Pulmonary artery endothelial cell (primary cell): Measurements from ENCODE around the gene ZNF526. TPM values are rescaled to one million over a fixed set of nuclear protein-coding genes. Genes with fewer than 3 reads are reported as not detected.

Experiments used
- DNase-seq: peaks from one replicate; pipeline ENCODE4 v3.0.0-alpha.2; 2011; ENCODE audit warnings: low read depth, low spot score
- total RNA-seq: library from RNA; depleted of rRNA; stranded (reverse); fragments of >200 nt; gene quantifications from 2 replicates; pipeline ENCODE4 v1.2.3, GENCODE V29; 2014

The ZNF526 gene
- total RNA-seq, result 8.0 and 10.1 TPM in 2 replicates

- peak; percentile 87 for DNase-seq
Observed at GRCh38 chr19:42219812-42220750, at the start of gene ZNF526. TSS of gene ZNF526 (plus strand) at chr19:42220312. CDS start at chr19:42224404, 4,092 bp downstream.

DNA sequence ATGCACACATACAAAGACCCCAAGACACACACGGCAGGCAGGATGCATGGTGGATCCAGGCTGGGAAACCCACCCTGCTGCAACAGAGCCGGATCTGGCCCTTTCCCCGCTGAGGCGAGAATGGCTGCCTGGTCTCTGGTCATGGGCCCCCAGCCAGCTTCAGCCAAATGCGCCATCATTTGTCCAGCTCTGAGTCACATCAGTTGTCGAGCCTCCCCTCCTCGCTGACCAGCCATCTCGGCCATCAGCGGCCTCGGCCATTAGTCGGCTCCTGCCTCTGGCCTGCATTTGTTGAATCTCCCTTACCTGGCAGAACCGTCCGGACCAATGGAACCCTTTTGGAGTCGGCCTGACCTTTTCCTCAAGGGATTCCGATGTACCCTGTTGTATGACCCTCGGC, 49.4 kb upstream of the ZNF526 start:
- no peak for DNase-seq

DNA sequence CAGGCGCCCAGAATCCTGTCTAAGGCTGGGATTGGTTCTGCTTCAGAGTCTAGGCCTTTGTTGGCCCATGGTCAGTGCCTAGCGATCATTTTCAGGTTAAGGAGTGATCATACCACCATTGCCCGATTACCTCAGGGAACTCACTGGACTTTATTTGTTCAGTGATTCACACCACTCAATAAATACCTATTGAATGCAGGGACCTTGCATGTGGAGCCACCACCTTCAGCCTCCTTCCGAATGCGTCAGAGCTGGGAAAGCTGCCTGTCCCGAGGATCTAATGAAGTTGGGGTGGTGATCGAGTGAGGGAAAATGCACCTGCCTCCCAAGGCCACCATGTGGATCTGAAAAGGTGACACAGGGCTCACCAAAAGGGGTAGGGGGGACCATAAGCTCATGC, 47.9 kb upstream of the ZNF526 start:
- no peak for DNase-seq

DNA sequence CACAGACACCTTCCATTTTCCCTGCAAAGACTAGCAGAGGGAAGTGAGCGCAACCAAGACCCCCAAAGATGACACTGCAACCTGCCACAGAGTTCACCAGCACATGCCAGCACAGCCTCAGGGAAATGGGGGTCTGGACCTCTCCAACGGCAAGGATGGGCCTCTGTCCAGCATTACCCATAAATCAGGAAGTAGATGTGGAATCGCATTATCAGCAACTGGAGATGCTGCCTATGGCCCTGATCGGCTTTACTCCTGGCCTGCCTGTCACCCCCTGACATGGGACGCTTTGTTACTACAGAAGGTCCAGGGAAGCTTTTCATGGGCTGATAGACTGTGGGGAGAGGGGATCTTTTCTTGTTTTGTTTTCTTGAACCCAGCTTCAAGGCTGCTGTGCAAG, 46.4 kb upstream of the ZNF526 start:
- no peak for DNase-seq

DNA sequence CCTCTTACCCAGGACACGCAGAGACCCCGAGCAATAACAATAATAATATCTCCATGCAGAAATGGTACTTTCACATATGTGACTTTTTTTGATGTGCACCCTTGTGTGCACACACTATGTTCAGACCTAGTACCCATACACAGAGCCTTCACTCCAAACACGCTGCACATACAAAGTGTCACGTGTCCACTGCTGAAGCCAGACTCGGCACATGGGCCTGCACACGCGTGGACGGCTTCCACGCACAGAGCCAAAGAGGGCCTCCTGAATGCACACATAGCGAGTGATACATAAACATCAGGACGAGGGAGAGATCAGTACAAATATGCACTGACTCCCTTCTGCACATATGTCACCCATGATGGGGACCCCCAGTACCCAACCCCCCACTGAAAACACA, 45.9 kb upstream of the ZNF526 start:
- no peak for DNase-seq

GRCh38 chr19:42174958-42175734, 45.0 kb upstream of the ZNF526 start:
- DNase-seq, result no peak

DNA sequence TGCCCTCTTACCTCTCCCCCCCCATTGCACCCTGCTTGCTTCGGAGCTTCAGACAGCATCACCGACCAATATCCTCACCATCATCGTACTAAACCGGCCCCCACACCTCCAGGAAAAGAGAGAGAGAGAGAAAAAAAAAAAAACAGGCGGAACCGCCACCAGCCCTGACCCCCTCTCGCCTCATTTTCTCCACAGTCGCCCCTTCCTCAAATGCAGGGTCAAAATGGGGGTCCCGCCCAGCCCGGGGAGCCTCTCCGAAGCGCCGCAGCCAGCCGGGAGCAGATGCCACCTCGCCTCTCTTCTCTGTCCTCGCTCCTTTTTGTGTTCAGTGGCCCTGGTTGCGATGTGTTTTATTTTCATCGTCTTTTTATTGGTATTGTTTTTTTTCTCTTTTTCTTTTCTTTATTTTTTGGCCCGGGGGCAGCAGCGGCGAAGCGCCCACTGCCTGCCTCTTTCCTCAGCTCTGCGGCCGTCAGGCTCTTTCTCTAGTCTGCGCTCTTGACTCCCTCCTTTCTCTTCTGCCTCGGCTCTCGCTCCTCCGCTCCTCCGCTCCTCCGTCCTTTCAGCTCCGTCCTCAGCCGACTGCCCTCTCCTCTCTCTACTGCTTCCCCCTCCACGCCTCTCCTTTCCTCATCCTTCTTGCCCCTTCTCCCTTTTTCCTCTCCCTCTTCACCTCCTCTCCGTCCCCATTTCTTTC, 44.0 kb upstream of the ZNF526 start:
- no peak for DNase-seq

DNA sequence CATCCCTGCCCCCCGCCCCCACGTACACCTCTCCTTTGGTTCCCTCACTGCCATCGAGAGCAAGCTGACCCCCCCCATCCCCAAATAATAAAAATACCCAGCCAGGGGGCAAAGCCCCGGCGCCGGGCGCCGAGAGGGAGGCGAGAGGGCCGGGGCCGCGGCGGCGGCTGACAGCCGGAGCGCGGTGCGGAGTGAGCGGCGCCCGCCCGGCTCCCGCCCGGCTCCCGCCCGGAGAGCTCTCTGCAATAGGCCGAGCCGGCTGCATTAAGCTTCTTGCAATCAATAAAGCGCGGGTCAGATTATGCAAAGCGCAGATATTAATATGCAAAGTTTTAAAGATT, 43.5 kb upstream of the ZNF526 start:
- no peak for DNase-seq

DNA sequence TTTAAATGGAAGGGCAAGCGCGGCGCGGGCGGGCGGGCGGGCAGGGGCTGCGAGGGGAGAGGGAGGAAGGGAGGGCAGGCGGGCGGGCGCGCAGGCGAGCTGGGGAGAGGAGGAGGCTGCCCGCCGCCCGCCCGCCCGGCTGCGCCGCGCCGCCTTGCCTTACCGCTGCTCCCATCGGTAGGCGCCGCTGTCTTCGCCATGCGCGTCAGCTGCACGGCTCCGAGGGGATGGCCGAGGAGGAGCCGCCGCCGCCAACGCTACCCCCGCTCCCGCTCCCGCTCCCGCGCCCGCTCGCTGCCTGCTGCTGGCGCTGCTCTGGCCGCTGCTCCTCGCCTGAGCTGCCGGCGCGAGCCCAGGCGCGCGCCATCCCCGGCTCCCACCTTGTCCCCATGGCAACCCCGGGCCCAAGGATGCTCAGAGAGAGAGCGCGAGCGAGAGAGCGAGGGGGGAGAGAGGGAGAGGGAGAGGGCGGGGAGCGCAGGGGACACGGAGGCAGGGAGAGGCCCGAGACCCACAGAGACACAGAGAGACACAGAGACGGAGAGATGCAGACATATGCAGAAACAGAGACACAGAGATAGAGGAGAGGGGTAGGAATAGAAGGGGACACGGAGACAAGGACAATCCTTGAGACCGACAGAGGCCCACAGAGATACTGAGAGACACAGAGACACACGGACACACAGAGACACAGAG, 43.0 kb upstream of the ZNF526 start:
- DNase-seq, result peak; percentile 35

DNA sequence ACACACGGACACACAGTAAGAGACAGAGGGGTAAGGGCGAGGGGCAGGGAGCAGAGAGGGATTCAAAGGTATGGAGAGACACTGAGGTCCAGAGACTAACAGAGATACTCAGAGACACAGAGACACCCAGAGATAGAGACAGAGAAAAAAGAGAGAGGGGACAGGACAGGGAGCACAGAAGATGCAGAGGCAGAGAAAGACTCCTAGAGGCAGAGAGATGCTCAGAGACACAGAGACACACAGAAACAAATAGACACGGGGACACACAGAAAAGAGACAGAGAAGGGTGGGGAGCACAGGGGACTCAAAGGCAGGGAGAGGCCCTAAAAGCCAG, 42.5 kb upstream of the ZNF526 start:
- DNase-seq, result no peak

GRCh38 chr19:42178791-42179674, 41.1 kb upstream of the ZNF526 start:
- DNase-seq, result no peak

DNA sequence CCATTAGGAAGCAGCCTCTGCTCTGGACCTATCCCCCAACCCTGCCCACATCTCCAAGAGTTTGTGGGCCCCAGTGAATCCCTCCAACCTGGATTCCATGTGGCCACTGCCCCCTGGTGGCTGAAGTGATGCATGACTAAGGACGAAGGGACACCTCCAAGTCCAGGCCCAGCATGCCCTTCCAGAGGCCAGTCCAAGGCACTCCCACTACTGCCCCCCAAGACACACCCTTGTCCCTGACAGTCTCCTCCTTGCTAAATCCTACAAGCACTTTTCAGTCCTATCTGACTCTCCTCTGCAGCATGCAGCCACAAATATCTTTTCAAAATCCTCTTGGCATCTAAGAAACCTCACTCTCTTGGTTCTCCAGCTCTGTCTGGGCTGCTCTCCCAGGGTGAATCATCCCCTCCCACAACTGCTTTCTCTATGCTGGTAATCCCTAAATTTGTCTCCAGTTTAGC, 35.7 kb upstream of the ZNF526 start:
- DNase-seq, result peak; percentile 46

DNA sequence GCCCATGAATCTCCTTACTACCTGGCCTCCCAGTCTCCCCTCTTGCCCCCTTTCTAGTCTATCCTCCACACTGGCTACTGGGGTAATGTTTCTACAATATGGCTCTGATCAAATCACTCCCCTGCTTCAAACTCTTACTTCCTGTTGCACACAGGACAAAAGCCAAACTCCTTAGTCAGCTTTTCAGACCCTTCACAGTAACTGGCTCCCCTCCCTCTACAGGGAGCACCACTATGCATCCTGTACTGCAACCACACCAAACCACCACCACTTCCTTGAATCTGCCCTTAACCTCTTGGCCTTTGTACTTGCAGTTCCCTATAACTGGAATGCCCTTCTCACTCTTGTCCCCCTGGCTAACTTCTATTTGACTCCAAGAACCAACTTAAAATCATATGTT, 34.8 kb upstream of the ZNF526 start:
- no peak for DNase-seq

- DNase-seq, result no peak
Observed at GRCh38 chr19:42188665-42189064, 31.4 kb upstream of the ZNF526 start.

DNA sequence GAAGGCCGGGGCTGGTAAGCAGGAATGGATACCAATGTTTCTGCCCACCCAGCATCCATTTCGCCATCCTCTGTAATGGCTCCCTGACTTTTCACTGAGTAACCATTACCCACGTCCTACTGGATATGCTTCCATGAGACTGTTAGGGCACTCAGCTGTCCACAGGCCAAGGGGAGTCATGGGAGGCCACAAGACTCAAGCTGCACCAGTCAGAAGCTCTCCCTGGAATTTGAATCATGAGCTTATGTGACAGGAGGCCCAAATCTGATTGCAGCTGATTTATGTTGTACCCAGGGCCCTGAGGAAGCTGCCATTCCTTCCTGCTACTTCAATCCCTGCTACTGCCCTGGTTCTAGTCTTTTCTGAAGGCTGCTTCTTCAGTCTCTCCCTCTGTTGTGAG, 31.0 kb upstream of the ZNF526 start:
- DNase-seq, result no peak

GRCh38 chr19:42191330-42191729, 28.8 kb upstream of the ZNF526 start:
- DNase-seq, result no peak

GRCh38 chr19:42191855-42192254, 28.3 kb upstream of the ZNF526 start:
- DNase-seq, result no peak

GRCh38 chr19:42193294-42193693, 26.8 kb upstream of the ZNF526 start:
- DNase-seq, result no peak

GRCh38 chr19:42193706-42194105, 26.4 kb upstream of the ZNF526 start:
- DNase-seq, result peak; percentile 66
